HepG2 (cell line): ENCODE measurements around the gene ST7L.

Experiments used
- HMG20B ChIP-seq: conservative IDR thresholded peaks from 2 replicates; pipeline ENCODE4 v1.6.1; 2016; ENCODE audit warnings: missing genetic modification reagents, missing compliant biosample characterization
- MXD4 ChIP-seq: IDR thresholded peaks from 2 replicates; pipeline ENCODE4 v1.6.1; 2016; ENCODE audit warnings: mild to moderate bottlenecking, missing biosample characterization, missing genetic modification reagents
- PAX8 ChIP-seq: sonication (generic); formaldehyde crosslinking; IDR thresholded peaks from 2 replicates; pipeline ENCODE4 v1.8.0; 2022; ENCODE audit warnings: mild to moderate bottlenecking, missing genetic modification reagents, borderline replicate concordance
- ZNF12 ChIP-seq: sonication (generic); formaldehyde crosslinking; IDR thresholded peaks from 2 replicates; pipeline ENCODE4 v1.5.0; 2020; ENCODE audit warnings: missing genetic modification reagents
- TF ChIP-seq, protein P1 (sequence below): sonication (generic); formaldehyde crosslinking; conservative IDR thresholded peaks from 2 replicates; pipeline ENCODE4 v1.4.0; 2020; ENCODE audit warnings: missing genetic modification reagents

DNA sequence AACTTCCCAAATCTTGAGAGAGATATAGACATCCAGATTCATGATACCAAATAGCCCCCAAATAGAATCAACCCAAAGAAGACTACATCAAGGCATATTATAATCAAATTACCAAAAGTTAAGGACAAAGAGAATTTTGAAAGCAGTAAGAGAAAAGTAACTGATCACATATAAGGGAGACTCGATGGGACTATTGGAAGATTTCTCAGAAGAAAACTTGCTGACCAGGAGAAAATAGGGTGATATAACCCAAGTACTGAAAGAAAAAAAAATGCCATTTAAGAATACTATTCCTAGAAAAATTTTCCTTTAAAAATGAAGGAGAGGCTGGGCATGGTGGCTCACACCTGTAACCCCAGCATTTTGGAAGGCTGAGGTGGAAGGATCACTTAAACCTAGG, 140.6 kb downstream of the ST7L start:
- TF ChIP-seq ZNF12 (no peak), HMG20B (CRISPR knock-in tag) (no peak), MXD4 (no peak), PAX8 (CRISPR knock-in tag) (no peak)
- TF ChIP-seq, protein P1, sequence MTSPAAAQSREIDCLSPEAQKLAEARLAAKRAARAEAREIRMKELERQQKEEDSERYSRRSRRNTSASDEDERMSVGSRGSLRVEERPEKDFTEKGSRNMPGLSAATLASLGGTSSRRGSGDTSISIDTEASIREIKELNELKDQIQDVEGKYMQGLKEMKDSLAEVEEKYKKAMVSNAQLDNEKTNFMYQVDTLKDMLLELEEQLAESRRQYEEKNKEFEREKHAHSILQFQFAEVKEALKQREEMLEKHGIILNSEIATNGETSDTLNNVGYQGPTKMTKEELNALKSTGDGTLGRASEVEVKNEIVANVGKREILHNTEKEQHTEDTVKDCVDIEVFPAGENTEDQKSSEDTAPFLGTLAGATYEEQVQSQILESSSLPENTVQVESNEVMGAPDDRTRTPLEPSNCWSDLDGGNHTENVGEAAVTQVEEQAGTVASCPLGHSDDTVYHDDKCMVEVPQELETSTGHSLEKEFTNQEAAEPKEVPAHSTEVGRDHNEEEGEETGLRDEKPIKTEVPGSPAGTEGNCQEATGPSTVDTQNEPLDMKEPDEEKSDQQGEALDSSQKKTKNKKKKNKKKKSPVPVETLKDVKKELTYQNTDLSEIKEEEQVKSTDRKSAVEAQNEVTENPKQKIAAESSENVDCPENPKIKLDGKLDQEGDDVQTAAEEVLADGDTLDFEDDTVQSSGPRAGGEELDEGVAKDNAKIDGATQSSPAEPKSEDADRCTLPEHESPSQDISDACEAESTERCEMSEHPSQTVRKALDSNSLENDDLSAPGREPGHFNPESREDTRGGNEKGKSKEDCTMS (CRISPR knock-in tag), result no peak
